ENCODE data around the gene ZBTB38. TPM values are rescaled to one million over a fixed set of nuclear protein-coding genes. Genes with fewer than 3 reads are reported as not detected.

The ZBTB38 gene
- total RNA-seq, 1 donor from 2014 or later: 25.8 TPM

GRCh38 chr3:141352262-141352984 is 15.9 kb upstream of the ZBTB38 start:
- Mint-ChIP-seq H3K4me3 (ENCODE audit: low read depth) (no peak overlapping the region), H3K9me3 (ENCODE audit: low read depth) (peaks cover 4% of the 10 kb centered on the region), H3K27ac (no peak overlapping the region), H3K36me3 (ENCODE audit: insufficient read depth) (no peaks in the 10 kb centered on the region), H3K27me3 (peaks cover 12% of the 10 kb centered on the region), H3K4me1 (ENCODE audit: low read depth) (peaks cover 1% of the 10 kb centered on the region)
- no peak for DNase-seq (ENCODE audit: low spot score, unreplicated experiment)
- no peak for TF ChIP-seq CTCF (IDR thresholded peaks at IDR 0.05; ENCODE audit: unreplicated experiment)

- Mint-ChIP-seq H3K9me3 (ENCODE audit: low read depth) (peaks cover 4% of the 10 kb centered on the region), H3K27ac (no peak overlapping the region), H3K4me3 (ENCODE audit: low read depth) (no peak overlapping the region), H3K36me3 (ENCODE audit: insufficient read depth) (no peaks in the 10 kb centered on the region), H3K4me1 (ENCODE audit: low read depth) (peaks cover 1% of the 10 kb centered on the region), H3K27me3 (peaks cover 12% of the 10 kb centered on the region)
- no peak for TF ChIP-seq CTCF (IDR thresholded peaks at IDR 0.05; ENCODE audit: unreplicated experiment)
- DNase-seq (ENCODE audit: low spot score, unreplicated experiment): no peak
Measured at GRCh38 chr3:141353652-141354495, 14.4 kb upstream of the ZBTB38 start.

- no peak for TF ChIP-seq CTCF (IDR thresholded peaks at IDR 0.05; ENCODE audit: unreplicated experiment)
- H3K4me1 Mint-ChIP-seq (ENCODE audit: low read depth): peaks cover 3% of the 10 kb centered on the region
- H3K27me3 Mint-ChIP-seq: peaks cover 12% of the 10 kb centered on the region
- no peak overlapping the region for H3K4me3 Mint-ChIP-seq (ENCODE audit: low read depth)
- no peak overlapping the region for H3K27ac Mint-ChIP-seq
- no peak for DNase-seq (ENCODE audit: low spot score, unreplicated experiment)
- no peaks in the 10 kb centered on the region for H3K36me3 Mint-ChIP-seq (ENCODE audit: insufficient read depth)
- peaks cover 4% of the 10 kb centered on the region for H3K9me3 Mint-ChIP-seq (ENCODE audit: low read depth)
Measured at GRCh38 chr3:141354517-141354916, 13.8 kb upstream of the ZBTB38 start.

GRCh38 chr3:141355242-141355641 is 13.1 kb upstream of the ZBTB38 start:
- TF ChIP-seq CTCF (IDR thresholded peaks at IDR 0.05; ENCODE audit: unreplicated experiment): no peak
- Mint-ChIP-seq H3K27me3 (peaks cover 12% of the 10 kb centered on the region), H3K9me3 (ENCODE audit: low read depth) (peaks cover 3% of the 10 kb centered on the region), H3K4me3 (ENCODE audit: low read depth) (no peak overlapping the region), H3K27ac (no peak overlapping the region), H3K36me3 (ENCODE audit: insufficient read depth) (no peaks in the 10 kb centered on the region), H3K4me1 (ENCODE audit: low read depth) (peaks cover 3% of the 10 kb centered on the region)
- DNase-seq (ENCODE audit: low spot score, unreplicated experiment): no peak

- Mint-ChIP-seq H3K9me3 (ENCODE audit: low read depth) (no peaks in the 10 kb centered on the region), H3K27ac (no peak overlapping the region)
Measured at GRCh38 chr3:141356046-141356445, 12.3 kb upstream of the ZBTB38 start.

More at GRCh38 chr3:141356046-141356445, 12.3 kb upstream of the ZBTB38 start:
- Mint-ChIP-seq H3K4me3 (ENCODE audit: low read depth) (no peak overlapping the region), H3K27me3 (peaks cover 9% of the 10 kb centered on the region), H3K4me1 (ENCODE audit: low read depth) (peaks cover 9% of the 10 kb centered on the region), H3K36me3 (ENCODE audit: insufficient read depth) (no peaks in the 10 kb centered on the region)
- TF ChIP-seq CTCF (IDR thresholded peaks at IDR 0.05; ENCODE audit: unreplicated experiment): no peak
- DNase-seq (ENCODE audit: low spot score, unreplicated experiment): no peak

Measured in progenitor cell of endocrine pancreas (in vitro differentiated cells).